Fibroblast of pulmonary artery (primary cell): ENCODE measurements around the gene RXRG.

Experiments
- DNase-seq: peaks from one replicate; pipeline ENCODE4 v3.0.0-alpha.2; 2010; ENCODE audit warnings: low read depth
- H3K4me3 ChIP-seq: replicated peaks from 2 replicates; pipeline ENCODE4 v1.5.1; 2011; ENCODE audit warnings: low read depth, mild to moderate bottlenecking, control low read depth, low read length, moderate library complexity
- CTCF ChIP-seq: IDR thresholded peaks from 2 replicates; pipeline ENCODE4 v1.5.1; 2011; ENCODE audit warnings: mild to moderate bottlenecking, control low read depth, low read length, inconsistent platforms; ENCODE audit errors: missing control alignments

Gene RXRG

DNA sequence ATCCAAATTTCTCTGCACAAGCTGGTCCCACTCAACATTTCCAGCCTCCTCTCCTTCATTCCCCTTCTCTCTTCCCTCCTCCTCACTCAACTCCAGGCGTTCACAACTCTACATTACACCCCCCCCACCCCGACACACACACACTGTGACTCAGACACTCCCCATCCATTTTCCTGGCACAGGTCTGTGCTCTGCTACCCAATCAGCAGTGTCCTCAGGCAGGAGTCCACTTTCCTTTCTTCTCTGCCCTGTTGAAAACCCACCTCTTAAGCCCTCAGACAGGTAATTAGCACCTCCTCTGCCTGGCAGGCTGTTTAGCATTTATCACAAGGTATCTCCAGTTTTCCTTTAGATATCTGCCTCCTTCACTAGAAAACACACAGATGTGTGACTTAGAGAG lies 79.6 kb downstream of the RXRG start:
- no peak for DNase-seq
- H3K4me3 ChIP-seq, result no peak overlapping the region
- no peak for TF ChIP-seq CTCF

DNA sequence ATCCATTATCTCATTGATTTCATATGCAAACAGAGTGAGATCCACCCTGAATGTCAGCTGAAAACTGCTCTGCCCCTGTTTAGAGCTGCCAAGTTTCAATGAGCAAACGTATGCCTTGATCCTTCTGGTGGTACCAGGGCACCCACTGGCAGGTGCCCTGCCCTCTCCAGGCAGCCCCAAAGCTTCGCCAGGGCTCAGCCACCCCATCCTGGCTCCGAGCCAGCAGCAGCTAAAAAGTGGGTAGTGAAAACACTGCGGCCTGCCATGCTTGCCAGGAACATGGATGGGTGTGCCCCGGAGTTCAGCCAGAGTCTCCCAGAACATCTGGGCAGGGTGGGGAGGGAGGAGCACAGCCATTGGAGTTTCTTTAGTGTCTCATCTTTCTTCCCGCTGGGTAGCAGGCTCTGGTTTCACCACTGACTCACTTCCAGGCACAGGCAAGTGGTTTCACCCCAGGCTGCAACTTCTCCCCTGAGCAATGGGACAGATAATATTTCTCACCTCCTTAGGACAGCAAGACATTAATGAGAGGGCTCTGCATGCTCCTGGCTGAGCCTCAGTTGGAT lies 80.3 kb downstream of the RXRG start:
- H3K4me3 ChIP-seq, result no peak overlapping the region
- no peak for DNase-seq
- no peak for TF ChIP-seq CTCF

DNA sequence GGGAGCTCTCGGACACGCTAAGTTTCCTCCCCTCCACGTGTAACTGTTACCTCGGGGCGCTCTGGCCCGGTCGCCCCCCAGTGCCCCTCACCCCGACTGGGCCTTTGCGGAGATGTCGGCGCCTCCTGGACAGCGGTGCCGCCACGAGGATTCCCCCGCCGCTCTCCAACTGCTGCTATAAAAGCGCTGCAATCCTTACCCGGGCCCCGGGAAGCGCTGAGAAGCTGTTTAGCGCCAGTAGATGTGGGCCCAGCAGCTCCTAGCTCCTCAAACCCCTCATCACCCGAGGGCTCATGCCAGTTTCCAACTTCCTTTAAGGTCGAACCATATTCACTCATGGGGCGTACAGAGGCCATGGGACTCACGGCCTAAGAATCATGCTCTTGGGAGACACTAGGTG lies 88.0 kb downstream of the RXRG start:
- H3K4me3 ChIP-seq, result no peak overlapping the region
- TF ChIP-seq CTCF, result no peak

GRCh38 chr1:165355977-165356811 lies 88.7 kb downstream of the RXRG start, which contains the start of gene LMX1A:
Gene LMX1A (minus strand): TSS chr1:165356715. CDS start chr1:165355559, 1,156 bp downstream.
- DNase-seq, result no peak
- no peak for TF ChIP-seq CTCF
- peak within 1 kb of the TSS; percentile 25 for H3K4me3 ChIP-seq

More for the DNA sequence above, 88.0 kb downstream of the RXRG start:
- DNase-seq, result no peak

DNA sequence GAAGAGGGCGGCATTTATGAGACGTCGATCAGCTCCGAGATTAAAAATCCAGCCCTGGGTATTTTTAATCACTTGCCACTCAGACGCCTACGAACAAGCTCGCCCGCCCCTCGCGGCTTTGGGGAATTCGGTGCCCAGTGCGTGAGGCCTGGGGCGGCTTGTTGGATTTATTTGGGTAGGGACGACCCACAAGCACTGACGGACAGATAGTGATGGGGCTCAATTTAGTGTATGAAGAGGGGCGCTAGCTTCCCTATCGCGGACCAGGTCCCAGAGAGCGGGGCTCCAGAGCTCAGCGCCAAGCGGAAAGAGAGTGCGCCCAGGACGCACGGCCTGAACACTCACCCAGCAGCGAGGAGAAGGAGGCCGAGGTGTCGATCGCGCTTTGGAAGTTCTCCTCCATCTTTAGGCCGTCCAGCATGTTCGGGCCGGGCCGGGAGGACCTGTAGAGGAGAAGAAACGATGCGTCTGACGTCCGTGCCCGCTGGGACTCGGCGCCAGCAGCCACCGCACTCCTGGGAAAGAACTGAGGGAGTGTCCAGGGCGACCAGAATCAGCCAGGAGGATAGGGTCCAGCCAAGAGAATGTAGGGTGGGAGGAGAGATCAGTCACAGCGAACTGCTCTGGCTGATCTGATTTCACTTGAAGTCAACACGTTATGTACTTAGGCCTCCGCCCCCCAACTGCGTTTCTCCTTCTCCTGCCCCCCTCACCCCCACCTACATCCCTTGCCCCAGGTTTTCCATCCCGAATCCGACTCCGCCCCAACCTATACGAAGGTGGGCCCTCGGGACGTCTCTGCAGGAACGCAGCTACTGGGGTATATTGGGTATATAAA lies 89.6 kb downstream of the RXRG start:
- no peak for TF ChIP-seq CTCF

GRCh38 chr1:165354739-165355138 lies 90.2 kb downstream of the RXRG start:
- no peak for DNase-seq
- TF ChIP-seq CTCF, result no peak
- H3K4me3 ChIP-seq, result no peak overlapping the region

More for the DNA sequence above, 89.6 kb downstream of the RXRG start:
- H3K4me3 ChIP-seq, result no peak overlapping the region
- no peak for DNase-seq
